ENCODE measurements around the gene CAMK2N1.

CAMK2N1 gene

GRCh38 chr1:20458717-20459116 lies 27.3 kb downstream of the CAMK2N1 start:
- DNase-seq (ENCODE audit: low read depth) = no peak
- no peak for TF ChIP-seq CTCF (conservative IDR thresholded peaks at IDR 0.05; ENCODE audit: low read depth, low read length)
- H3K4me3 ChIP-seq (ENCODE audit: low read depth, low read length) = no peak overlapping the region

GRCh38 chr1:20454004-20454403 lies 32.0 kb downstream of the CAMK2N1 start:
- no peak for TF ChIP-seq CTCF (conservative IDR thresholded peaks at IDR 0.05; ENCODE audit: low read depth, low read length)
- H3K4me3 ChIP-seq (ENCODE audit: low read depth, low read length) = no peak overlapping the region
- no peak for DNase-seq (ENCODE audit: low read depth)

- DNase-seq (ENCODE audit: low read depth) = peak; percentile 8
- H3K4me3 ChIP-seq (ENCODE audit: low read depth, low read length) = no peak overlapping the region
- TF ChIP-seq CTCF (conservative IDR thresholded peaks at IDR 0.05; ENCODE audit: low read depth, low read length) = no peak
Observed at GRCh38 chr1:20449735-20450311, 36.2 kb downstream of the CAMK2N1 start.

GRCh38 chr1:20448671-20449071 lies 37.3 kb downstream of the CAMK2N1 start:
- TF ChIP-seq CTCF (conservative IDR thresholded peaks at IDR 0.05; ENCODE audit: low read depth, low read length) = no peak
- DNase-seq (ENCODE audit: low read depth) = no peak
- H3K4me3 ChIP-seq (ENCODE audit: low read depth, low read length) = no peak overlapping the region

- no peak for TF ChIP-seq CTCF (conservative IDR thresholded peaks at IDR 0.05; ENCODE audit: low read depth, low read length)
- H3K4me3 ChIP-seq (ENCODE audit: low read depth, low read length) = no peak overlapping the region
Observed at GRCh38 chr1:20447794-20448193, 38.2 kb downstream of the CAMK2N1 start.

GRCh38 chr1:20446796-20447195 lies 39.2 kb downstream of the CAMK2N1 start:
- DNase-seq (ENCODE audit: low read depth) = no peak
- TF ChIP-seq CTCF (conservative IDR thresholded peaks at IDR 0.05; ENCODE audit: low read depth, low read length) = no peak
- H3K4me3 ChIP-seq (ENCODE audit: low read depth, low read length) = no peak overlapping the region

More at GRCh38 chr1:20447794-20448193, 38.2 kb downstream of the CAMK2N1 start:
- no peak for DNase-seq (ENCODE audit: low read depth)

GRCh38 chr1:20445956-20446355 lies 40.1 kb downstream of the CAMK2N1 start:
- H3K4me3 ChIP-seq (ENCODE audit: low read depth, low read length) = no peak overlapping the region
- no peak for TF ChIP-seq CTCF (conservative IDR thresholded peaks at IDR 0.05; ENCODE audit: low read depth, low read length)
- no peak for DNase-seq (ENCODE audit: low read depth)
